Prostate gland (tissue), 2 donors: ENCODE results near the gene COX7A2. TPM values are rescaled to one million over a fixed set of nuclear protein-coding genes. Genes with fewer than 3 reads are reported as not detected.

ENCODE experiments used
- DNase-seq: peaks from one replicate; pipeline ENCODE4 v3.0.0-alpha.2; 2019; ENCODE audit warnings: low spot score
- H3K27ac ChIP-seq, 2 donors: fragments of 200-600 bp; sonication (generic); 2 replicates each; pipeline ENCODE4 v1.5.1; 2017 to 2019
- H3K27me3 ChIP-seq: fragments of 200-600 bp; sonication (generic); replicated peaks from 2 replicates; pipeline ENCODE4 v1.5.1; 2019; ENCODE audit not compliant: insufficient read depth
- H3K36me3 ChIP-seq, 2 donors: fragments of 200-600 bp; sonication (generic); 1 replicate in 1 of 2; 2 replicates in 1 of 2; pipeline versions ENCODE4 v1.5.1 to v1.8.1; 2017 to 2019
- H3K4me1 ChIP-seq: fragments of 200-600 bp; sonication (generic); replicated peaks from 2 replicates; pipeline ENCODE4 v1.5.1; 2019
- H3K4me3 ChIP-seq, 2 donors: fragments of 200-600 bp; sonication (generic); 2 replicates each; pipeline ENCODE4 v1.5.1; 2017 to 2019
- H3K9me3 ChIP-seq: fragments of 200-600 bp; sonication (generic); 2 replicates; pipeline ENCODE4 v1.5.1; 2017
- POLR2A ChIP-seq: fragments of 450-650 bp; IDR thresholded peaks from one replicate; pipeline ENCODE4 v1.6.1; 2016; ENCODE audit warnings: antibody characterized with exemption, mild to moderate bottlenecking
- POLR2AphosphoS5 ChIP-seq: sonication (generic); formaldehyde crosslinking; IDR thresholded peaks from one replicate; pipeline ENCODE4 v1.6.1; 2017; ENCODE audit warnings: antibody characterized with exemption
- WGBS: methylation state at CpG from one replicate; pipeline ENCODE4 v1.1.5; 2018; 5-methylcytosine and 5-hydroxymethylcytosine counted together
- intact Hi-C: fragments of 100-400 bp; cut with DNase I; formaldehyde crosslinking; loops from one replicate; pipeline ENCODE4 v1.14.2; 2022
- total RNA-seq, 2 donors: library from RNA; depleted of rRNA; stranded (reverse); fragments of >200 nt; gene quantifications; one replicate each; pipeline ENCODE4 v1.1.0, GENCODE V29; 2016
- TF ChIP-seq, protein P1 (sequence below), 4 experiments: fragments of 200-600 bp in 2 of 4; fragments of 450-650 bp in 2 of 4; sonication (generic) in 2 of 4; IDR thresholded peaks; 1 replicate in 3 of 4; 2 replicates in 1 of 4; pipeline ENCODE4 v1.5.1; 2016 to 2019; ENCODE audit warnings: antibody characterized with exemption in 4 of 4, mild to moderate bottlenecking in 2 of 4, moderate library complexity in 2 of 4

Gene COX7A2
- total RNA-seq, 2 donors from 2014 or later = 136 to 724 TPM

GRCh38 chr6:75290136-75290945 is 46.7 kb upstream of the COX7A2 start:
- no peaks in the 10 kb centered on the region for H3K9me3 ChIP-seq
- H3K4me1 ChIP-seq = no peaks in the 10 kb centered on the region
- 63% methylated on average over 7 of the region's 7 CpGs for WGBS
- no peak overlapping the region for H3K27ac ChIP-seq
- TF ChIP-seq POLR2A (no peak), POLR2AphosphoS5 (no peak)
- TF ChIP-seq, protein P1, sequence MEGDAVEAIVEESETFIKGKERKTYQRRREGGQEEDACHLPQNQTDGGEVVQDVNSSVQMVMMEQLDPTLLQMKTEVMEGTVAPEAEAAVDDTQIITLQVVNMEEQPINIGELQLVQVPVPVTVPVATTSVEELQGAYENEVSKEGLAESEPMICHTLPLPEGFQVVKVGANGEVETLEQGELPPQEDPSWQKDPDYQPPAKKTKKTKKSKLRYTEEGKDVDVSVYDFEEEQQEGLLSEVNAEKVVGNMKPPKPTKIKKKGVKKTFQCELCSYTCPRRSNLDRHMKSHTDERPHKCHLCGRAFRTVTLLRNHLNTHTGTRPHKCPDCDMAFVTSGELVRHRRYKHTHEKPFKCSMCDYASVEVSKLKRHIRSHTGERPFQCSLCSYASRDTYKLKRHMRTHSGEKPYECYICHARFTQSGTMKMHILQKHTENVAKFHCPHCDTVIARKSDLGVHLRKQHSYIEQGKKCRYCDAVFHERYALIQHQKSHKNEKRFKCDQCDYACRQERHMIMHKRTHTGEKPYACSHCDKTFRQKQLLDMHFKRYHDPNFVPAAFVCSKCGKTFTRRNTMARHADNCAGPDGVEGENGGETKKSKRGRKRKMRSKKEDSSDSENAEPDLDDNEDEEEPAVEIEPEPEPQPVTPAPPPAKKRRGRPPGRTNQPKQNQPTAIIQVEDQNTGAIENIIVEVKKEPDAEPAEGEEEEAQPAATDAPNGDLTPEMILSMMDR (IDR thresholded peaks at IDR 0.05) = no peak
- DNase-seq = no peak
- no peaks in the 10 kb centered on the region for H3K27me3 ChIP-seq
- no peaks in the 10 kb centered on the region for H3K36me3 ChIP-seq
- H3K4me3 ChIP-seq = no peak overlapping the region
- intact Hi-C loops = no loop called here

DNA sequence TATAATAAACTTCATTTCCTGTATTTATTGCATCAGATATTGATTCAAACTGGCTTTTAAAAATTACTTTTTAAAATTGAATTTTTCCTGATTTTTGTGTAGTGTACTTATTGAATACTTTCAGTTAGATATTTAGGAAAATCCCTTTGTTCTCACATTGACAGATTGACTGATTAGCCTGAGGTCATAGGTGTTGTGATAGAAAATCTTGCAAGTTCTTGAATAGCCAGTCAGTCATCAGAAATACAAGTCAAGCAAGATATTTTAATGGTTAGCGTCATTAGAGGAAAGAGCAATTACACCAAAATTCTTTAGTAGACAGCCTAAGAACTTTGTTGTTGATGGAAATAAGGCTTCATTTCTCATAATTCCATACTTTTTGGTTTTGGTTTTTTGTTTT is 44.4 kb upstream of the COX7A2 start:
- TF ChIP-seq POLR2AphosphoS5 (no peak), POLR2A (no peak)
- TF ChIP-seq, protein P1 (IDR thresholded peaks at IDR 0.05) = no peak

DNA sequence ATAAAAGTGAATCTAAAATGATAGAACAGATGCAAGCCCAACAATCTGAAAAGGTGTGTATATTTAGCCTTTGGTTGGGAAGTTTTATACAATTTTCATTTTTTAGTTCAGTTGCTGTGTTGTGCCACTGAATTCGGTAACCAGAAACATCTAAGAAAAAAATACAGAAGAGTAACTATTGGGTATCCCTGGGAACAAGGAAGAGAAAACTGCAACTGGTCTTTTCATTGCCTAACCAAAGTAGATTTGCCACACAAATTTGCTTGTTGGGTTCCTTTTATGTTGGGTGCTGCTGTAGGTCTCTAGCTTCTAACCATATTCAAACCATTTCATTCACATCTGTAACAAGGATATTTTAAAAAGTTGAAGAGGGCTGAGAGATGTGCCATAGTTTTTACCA is 43.8 kb upstream of the COX7A2 start:
- no peak for DNase-seq
- no peaks in the 10 kb centered on the region for H3K9me3 ChIP-seq
- no peak overlapping the region for H3K27ac ChIP-seq
- no peaks in the 10 kb centered on the region for H3K36me3 ChIP-seq
- TF ChIP-seq POLR2AphosphoS5 (no peak), POLR2A (no peak)
- TF ChIP-seq, protein P1 (IDR thresholded peaks at IDR 0.05) = no peak
- 90% methylated on average over 1 of the region's 1 CpG for WGBS
- H3K4me1 ChIP-seq = no peaks in the 10 kb centered on the region
- H3K27me3 ChIP-seq = no peaks in the 10 kb centered on the region
- no peak overlapping the region for H3K4me3 ChIP-seq
- intact Hi-C loops = no loop called here

More for the DNA sequence above, 44.4 kb upstream of the COX7A2 start:
- Histone ChIP-seq H3K27me3 (no peaks in the 10 kb centered on the region), H3K9me3 (no peaks in the 10 kb centered on the region), H3K4me1 (no peaks in the 10 kb centered on the region), H3K27ac (no peak overlapping the region), H3K36me3 (no peaks in the 10 kb centered on the region), H3K4me3 (no peak overlapping the region)
- no peak for DNase-seq
- WGBS = 90% methylated on average over 1 of the region's 1 CpG
- intact Hi-C loops = no loop called here

DNA sequence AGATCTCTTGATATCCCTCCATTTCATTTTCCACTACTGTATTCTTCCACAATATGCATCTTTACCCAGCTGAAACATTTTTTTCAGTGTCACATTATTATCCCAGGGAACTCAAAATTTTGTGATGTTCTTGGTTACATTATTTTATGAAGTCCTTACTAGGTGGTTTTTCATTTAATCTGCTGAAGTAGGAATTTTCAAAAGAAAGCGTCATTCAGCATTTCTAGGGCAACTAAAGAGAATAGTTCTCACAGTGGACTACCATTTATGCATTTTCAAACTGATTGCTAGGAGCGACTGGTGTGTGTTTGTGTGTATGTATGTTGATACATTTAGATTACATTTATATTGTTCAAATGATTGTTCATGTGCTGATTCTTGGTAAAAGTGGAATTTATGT is 43.4 kb upstream of the COX7A2 start:
- Histone ChIP-seq H3K27ac (no peak overlapping the region), H3K4me3 (no peak overlapping the region), H3K36me3 (no peaks in the 10 kb centered on the region), H3K9me3 (no peaks in the 10 kb centered on the region), H3K27me3 (no peaks in the 10 kb centered on the region), H3K4me1 (no peaks in the 10 kb centered on the region)
- WGBS = 98% methylated on average over 2 of the region's 2 CpGs
- intact Hi-C loops = no loop called here
- no peak for TF ChIP-seq POLR2AphosphoS5
- TF ChIP-seq, protein P1 (IDR thresholded peaks at IDR 0.05) = no peak
- TF ChIP-seq POLR2A = no peak
- no peak for DNase-seq

DNA sequence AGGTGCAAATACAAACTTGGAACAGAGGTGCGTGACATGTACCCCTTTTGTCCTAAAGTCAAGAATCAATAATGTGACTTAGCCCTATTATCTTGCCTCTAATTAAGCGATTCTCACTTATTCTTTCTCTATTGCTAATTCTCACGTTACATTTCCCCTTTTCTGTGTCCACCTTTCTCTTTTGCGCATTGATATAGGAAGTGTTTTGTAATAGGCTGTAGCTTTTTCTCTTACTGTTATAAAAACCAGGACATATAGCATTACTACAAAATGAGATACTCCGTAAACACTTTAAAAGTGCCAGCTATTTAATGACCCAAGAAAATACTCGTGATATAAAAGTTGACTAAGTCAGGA is 41.7 kb upstream of the COX7A2 start:
- Histone ChIP-seq H3K4me1 (no peaks in the 10 kb centered on the region), H3K36me3 (no peaks in the 10 kb centered on the region), H3K4me3 (peak overlapping the region; percentile 65 to 78), H3K27ac (peak overlapping the region; percentile 81 to 82), H3K27me3 (no peaks in the 10 kb centered on the region), H3K9me3 (no peaks in the 10 kb centered on the region)
- DNase-seq = no peak
- intact Hi-C loops = no loop called here
- 1% methylated on average over 6 of the region's 6 CpGs for WGBS
- no peak for TF ChIP-seq POLR2A
- TF ChIP-seq POLR2AphosphoS5 = no peak
- TF ChIP-seq, protein P1 (IDR thresholded peaks at IDR 0.05) = no peak
